ENCODE measurements around the gene EXOSC3.

The EXOSC3 gene

GRCh38 chr9:37732086-37732741, 52.6 kb downstream of the EXOSC3 start:
- Mint-ChIP-seq H3K4me1 (ENCODE audit: low read depth) (no peaks in the 10 kb centered on the region), H3K9me3 (no peaks in the 10 kb centered on the region), H3K27me3 (peaks cover 9% of the 10 kb centered on the region), H3K36me3 (ENCODE audit: low read depth) (no peaks in the 10 kb centered on the region), H3K4me3 (no peak overlapping the region), H3K27ac (no peak overlapping the region)
- no peak for DNase-seq

GRCh38 chr9:37730839-37731238, 54.0 kb downstream of the EXOSC3 start:
- DNase-seq = no peak
- Mint-ChIP-seq H3K9me3 (no peaks in the 10 kb centered on the region), H3K36me3 (ENCODE audit: low read depth) (no peaks in the 10 kb centered on the region), H3K4me1 (ENCODE audit: low read depth) (no peaks in the 10 kb centered on the region), H3K27ac (no peak overlapping the region), H3K27me3 (peaks cover 9% of the 10 kb centered on the region), H3K4me3 (no peak overlapping the region)

DNA sequence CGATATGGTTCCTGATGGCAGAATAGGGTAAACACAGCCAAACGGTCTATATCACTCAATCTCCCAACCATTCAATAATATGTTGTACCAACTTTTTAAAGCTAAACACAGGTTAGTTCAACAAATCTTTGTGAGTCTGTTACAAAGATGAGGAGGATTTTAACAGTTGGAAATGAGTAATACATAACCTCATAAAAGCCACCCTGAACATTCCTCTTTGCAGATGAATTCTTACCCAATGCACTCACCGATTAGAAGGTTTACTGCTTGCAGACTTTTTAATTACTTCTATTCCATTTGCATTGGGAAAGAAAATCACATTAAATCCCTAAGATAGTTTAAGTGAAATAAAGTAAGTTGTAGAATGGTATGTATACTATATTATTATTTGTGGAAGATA, 54.6 kb downstream of the EXOSC3 start:
- Mint-ChIP-seq H3K9me3 (no peaks in the 10 kb centered on the region), H3K4me3 (no peak overlapping the region), H3K4me1 (ENCODE audit: low read depth) (no peaks in the 10 kb centered on the region), H3K36me3 (ENCODE audit: low read depth) (no peaks in the 10 kb centered on the region), H3K27ac (no peak overlapping the region), H3K27me3 (peaks cover 9% of the 10 kb centered on the region)
- DNase-seq = no peak
